HT1080 (cell line): ENCODE data around the gene DYNC2LI1. TPM values are rescaled to one million over a fixed set of nuclear protein-coding genes. Genes with fewer than 3 reads are reported as not detected.

Experiments used
- DNase-seq: peaks from one replicate; pipeline ENCODE4 v3.0.0-alpha.2; 2015; ENCODE audit warnings: low read depth
- polyA plus RNA-seq, 2 experiments: library from polyadenylated mRNA; depleted of rRNA; stranded (reverse); fragments of >200 nt; gene quantifications; 2 replicates each; pipeline ENCODE4 v1.2.3, GENCODE V29; 2015
- total RNA-seq: library from RNA; depleted of rRNA; stranded (reverse); fragments of >200 nt; shearing (Covaris generic); gene quantifications from 2 replicates; pipeline ENCODE4 v1.2.3, GENCODE V29; 2014; rRNA removed

Gene DYNC2LI1
- total RNA-seq, result 4.8 and 7.5 TPM in 2 replicates
- 10.0 and 13.6 TPM in 2 replicates for polyA plus RNA-seq (2015; cell fraction: cytosol; rRNA removed)
- polyA plus RNA-seq (2015; cell fraction: nucleus; rRNA removed), result 25.1 and 29.7 TPM in 2 replicates

- peak; percentile 90 for DNase-seq
Observed at GRCh38 chr2:43773876-43774613, at the start of gene DYNC2LI1. Gene DYNC2LI1, plus strand, starts transcription at chr2:43774039. Its CDS starts 100 bp downstream, at chr2:43774139.

GRCh38 chr2:43724728-43725526, 48.9 kb upstream of the DYNC2LI1 start:
- DNase-seq, result no peak

- DNase-seq, result no peak
Observed at GRCh38 chr2:43725711-43726246, 48.1 kb upstream of the DYNC2LI1 start.

GRCh38 chr2:43726961-43727633, 46.7 kb upstream of the DYNC2LI1 start:
- DNase-seq, result peak; percentile 46

- no peak for DNase-seq
Observed at GRCh38 chr2:43727634-43728014, 46.2 kb upstream of the DYNC2LI1 start.

GRCh38 chr2:43729491-43730174, 44.2 kb upstream of the DYNC2LI1 start:
- no peak for DNase-seq

- no peak for DNase-seq
Observed at GRCh38 chr2:43731211-43731610, 42.6 kb upstream of the DYNC2LI1 start.

- no peak for DNase-seq
Observed at GRCh38 chr2:43736637-43737036, 37.2 kb upstream of the DYNC2LI1 start.

GRCh38 chr2:43737097-43737854, 36.6 kb upstream of the DYNC2LI1 start:
- DNase-seq, result peak; percentile 65

GRCh38 chr2:43737855-43738254, 36.0 kb upstream of the DYNC2LI1 start:
- no peak for DNase-seq

- no peak for DNase-seq
Observed at GRCh38 chr2:43738257-43738656, 35.6 kb upstream of the DYNC2LI1 start.

GRCh38 chr2:43743706-43744105, 30.1 kb upstream of the DYNC2LI1 start:
- no peak for DNase-seq

- no peak for DNase-seq
Observed at GRCh38 chr2:43745457-43745856, 28.4 kb upstream of the DYNC2LI1 start.

GRCh38 chr2:43748333-43748732, 25.5 kb upstream of the DYNC2LI1 start:
- DNase-seq, result no peak

GRCh38 chr2:43749583-43749982, 24.3 kb upstream of the DYNC2LI1 start:
- no peak for DNase-seq

- DNase-seq, result no peak
Observed at GRCh38 chr2:43751476-43751990, 22.3 kb upstream of the DYNC2LI1 start.

- no peak for DNase-seq
Observed at GRCh38 chr2:43752302-43752701, 21.5 kb upstream of the DYNC2LI1 start.

GRCh38 chr2:43754180-43754579, 19.7 kb upstream of the DYNC2LI1 start:
- DNase-seq, result peak; percentile 21

GRCh38 chr2:43758739-43759138, 15.1 kb upstream of the DYNC2LI1 start:
- no peak for DNase-seq

GRCh38 chr2:43759195-43759594, 14.6 kb upstream of the DYNC2LI1 start:
- DNase-seq, result peak; percentile 83
